Posterior cingulate gyrus (tissue), 11 donors: ENCODE data around the gene BANF2.

Experiments used
- DNase-seq, 10 donors: peaks; one replicate each; pipeline versions ENCODE4 v3.0.0 to v3.0.0-alpha.2; 2020 to 2021; ENCODE audit warnings: mixed read lengths in 3 of 10
- intact Hi-C: fragments of 100-400 bp; cut with DNase I; formaldehyde crosslinking; loops from one replicate; pipeline ENCODE4 v1.15.1; 2023

BANF2 gene

GRCh38 chr20:17726902-17727301 lies 27.1 kb downstream of the BANF2 start:
- DNase-seq: no peak
- intact Hi-C loops: no loop called here

- no peak for DNase-seq
- intact Hi-C loops: no loop called here
These were observed 27.6 kb downstream of the BANF2 start for GRCh38 chr20:17727351-17727750.

GRCh38 chr20:17728074-17728473 lies 28.3 kb downstream of the BANF2 start:
- no peak for DNase-seq
- intact Hi-C loops: no loop called here

GRCh38 chr20:17730071-17730470 lies 30.3 kb downstream of the BANF2 start:
- no peak for DNase-seq
- intact Hi-C loops: no loop called here

GRCh38 chr20:17731233-17731632 lies 31.5 kb downstream of the BANF2 start:
- intact Hi-C loops: no loop called here
- DNase-seq: peak in 1 of 10 donors; percentile 17

- DNase-seq: no peak
- intact Hi-C loops: no loop called here
These were observed 33.2 kb downstream of the BANF2 start for GRCh38 chr20:17732907-17733521.

- intact Hi-C loops: no loop called here
- DNase-seq: no peak
These were observed 34.1 kb downstream of the BANF2 start for GRCh38 chr20:17733767-17734304.

- intact Hi-C loops: no loop called here
- no peak for DNase-seq
These were observed 34.6 kb downstream of the BANF2 start for GRCh38 chr20:17734374-17734773.

- intact Hi-C loops: no loop called here
- no peak for DNase-seq
These were observed 35.5 kb downstream of the BANF2 start for GRCh38 chr20:17735206-17735804.

GRCh38 chr20:17735959-17736621 lies 36.3 kb downstream of the BANF2 start:
- no peak for DNase-seq
- intact Hi-C loops: no loop called here

GRCh38 chr20:17738154-17738553 lies 38.4 kb downstream of the BANF2 start:
- intact Hi-C loops: no loop called here
- no peak for DNase-seq

GRCh38 chr20:17741220-17741619 lies 41.5 kb downstream of the BANF2 start:
- intact Hi-C loops: no loop called here
- no peak for DNase-seq

- intact Hi-C loops: no loop called here
These were observed 43.0 kb downstream of the BANF2 start for GRCh38 chr20:17742731-17743130.

GRCh38 chr20:17743677-17744076 lies 43.9 kb downstream of the BANF2 start:
- DNase-seq: no peak
- intact Hi-C loops: no loop called here

More at GRCh38 chr20:17742731-17743130, 43.0 kb downstream of the BANF2 start:
- DNase-seq: no peak

- DNase-seq: peak in 5 of 10 donors; percentile 6 to 89 (median 44)
- intact Hi-C loops: no loop called here
These were observed 47.7 kb downstream of the BANF2 start for GRCh38 chr20:17747431-17747846.

GRCh38 chr20:17748279-17748678 lies 48.5 kb downstream of the BANF2 start:
- DNase-seq: peak in 1 of 10 donors; percentile 3
- intact Hi-C loops: no loop called here

GRCh38 chr20:17749626-17749977 lies 49.8 kb downstream of the BANF2 start:
- DNase-seq: peak in 1 of 10 donors; percentile 24
- intact Hi-C loops: no loop called here

GRCh38 chr20:17749978-17750721 lies 50.4 kb downstream of the BANF2 start:
- intact Hi-C loops: no loop called here
- DNase-seq: peak in 1 of 10 donors; percentile 78

- intact Hi-C loops: no loop called here
These were observed 50.9 kb downstream of the BANF2 start for GRCh38 chr20:17750722-17751045.

GRCh38 chr20:17751640-17752039 lies 51.9 kb downstream of the BANF2 start:
- DNase-seq: peak in 1 of 10 donors; percentile 3
- intact Hi-C loops: no loop called here

More at GRCh38 chr20:17750722-17751045, 50.9 kb downstream of the BANF2 start:
- DNase-seq: peak in 1 of 10 donors; percentile 52

GRCh38 chr20:17752459-17752858 lies 52.7 kb downstream of the BANF2 start:
- DNase-seq: no peak
- intact Hi-C loops: no loop called here
